ENCODE results near the gene KY. TPM values are rescaled to one million over a fixed set of nuclear protein-coding genes. Genes with fewer than 3 reads are reported as not detected.
A peak's percentile ranks its signal among the peaks of the same experiment; 100 is the strongest.

The KY gene
- total RNA-seq, 1 donor from 2014 or later: not detected

- no peak overlapping the region for H3K27ac Mint-ChIP-seq
- H3K4me1 Mint-ChIP-seq: no peaks in the 10 kb centered on the region
- no peak overlapping the region for H3K4me3 Mint-ChIP-seq
- DNase-seq: no peak
- intact Hi-C loops (cut with micrococcal nuclease): no loop called here
- no peaks in the 10 kb centered on the region for H3K27me3 Mint-ChIP-seq
- no peaks in the 10 kb centered on the region for H3K9me3 Mint-ChIP-seq
- no peaks in the 10 kb centered on the region for H3K36me3 Mint-ChIP-seq (ENCODE audit: low read depth)
Measured at GRCh38 chr3:134682196-134682880, 31.5 kb upstream of the KY start.

- intact Hi-C loops (cut with micrococcal nuclease): no loop called here
- no peaks in the 10 kb centered on the region for H3K4me1 Mint-ChIP-seq
- H3K27ac Mint-ChIP-seq: no peak overlapping the region
- H3K9me3 Mint-ChIP-seq: no peaks in the 10 kb centered on the region
- H3K4me3 Mint-ChIP-seq: no peak overlapping the region
- DNase-seq: no peak
- no peaks in the 10 kb centered on the region for H3K36me3 Mint-ChIP-seq (ENCODE audit: low read depth)
- no peaks in the 10 kb centered on the region for H3K27me3 Mint-ChIP-seq
Measured at GRCh38 chr3:134681522-134681900, 30.7 kb upstream of the KY start.

- intact Hi-C loops (cut with micrococcal nuclease): no loop called here
Measured at GRCh38 chr3:134680796-134681521, 30.1 kb upstream of the KY start.

GRCh38 chr3:134677987-134678308 lies 27.1 kb upstream of the KY start:
- no peak for DNase-seq

More at GRCh38 chr3:134680796-134681521, 30.1 kb upstream of the KY start:
- Mint-ChIP-seq H3K27me3 (no peaks in the 10 kb centered on the region), H3K36me3 (ENCODE audit: low read depth) (no peaks in the 10 kb centered on the region), H3K9me3 (no peaks in the 10 kb centered on the region), H3K4me1 (no peaks in the 10 kb centered on the region), H3K27ac (no peak overlapping the region), H3K4me3 (no peak overlapping the region)
- no peak for DNase-seq

GRCh38 chr3:134677196-134677986 lies 26.6 kb upstream of the KY start:
- peak; percentile 59 for DNase-seq
- Mint-ChIP-seq H3K4me1 (no peaks in the 10 kb centered on the region), H3K27ac (no peak overlapping the region), H3K27me3 (no peaks in the 10 kb centered on the region), H3K9me3 (peaks cover 24% of the 10 kb centered on the region), H3K4me3 (no peak overlapping the region), H3K36me3 (ENCODE audit: low read depth) (no peaks in the 10 kb centered on the region)
- intact Hi-C loops (cut with micrococcal nuclease): no loop called here

More at GRCh38 chr3:134677987-134678308, 27.1 kb upstream of the KY start:
- Mint-ChIP-seq H3K27ac (no peak overlapping the region), H3K36me3 (ENCODE audit: low read depth) (no peaks in the 10 kb centered on the region), H3K4me3 (no peak overlapping the region), H3K27me3 (no peaks in the 10 kb centered on the region), H3K9me3 (peaks cover 21% of the 10 kb centered on the region), H3K4me1 (no peaks in the 10 kb centered on the region)
- intact Hi-C loops (cut with micrococcal nuclease): no loop called here

- Mint-ChIP-seq H3K4me1 (no peaks in the 10 kb centered on the region), H3K9me3 (peaks cover 24% of the 10 kb centered on the region), H3K27ac (no peak overlapping the region), H3K4me3 (no peak overlapping the region), H3K36me3 (ENCODE audit: low read depth) (no peaks in the 10 kb centered on the region), H3K27me3 (peaks cover under 1% of the 10 kb centered on the region)
- DNase-seq: no peak
- intact Hi-C loops (cut with micrococcal nuclease): no loop called here
Measured at GRCh38 chr3:134675726-134676256, 25.0 kb upstream of the KY start.

GRCh38 chr3:134672571-134672970 lies 21.7 kb upstream of the KY start:
- intact Hi-C loops (cut with micrococcal nuclease): no loop called here
- no peaks in the 10 kb centered on the region for H3K36me3 Mint-ChIP-seq (ENCODE audit: low read depth)
- peaks cover 24% of the 10 kb centered on the region for H3K9me3 Mint-ChIP-seq

GRCh38 chr3:134667956-134668355 lies 17.1 kb upstream of the KY start:
- no peaks in the 10 kb centered on the region for H3K36me3 Mint-ChIP-seq (ENCODE audit: low read depth)

More at GRCh38 chr3:134672571-134672970, 21.7 kb upstream of the KY start:
- Mint-ChIP-seq H3K27me3 (peaks cover 2% of the 10 kb centered on the region), H3K4me1 (no peaks in the 10 kb centered on the region), H3K27ac (no peak overlapping the region), H3K4me3 (no peak overlapping the region)
- no peak for DNase-seq

GRCh38 chr3:134667406-134667805 lies 16.6 kb upstream of the KY start:
- no peaks in the 10 kb centered on the region for H3K9me3 Mint-ChIP-seq
- H3K4me3 Mint-ChIP-seq: no peak overlapping the region
- no peaks in the 10 kb centered on the region for H3K4me1 Mint-ChIP-seq
- no peaks in the 10 kb centered on the region for H3K36me3 Mint-ChIP-seq (ENCODE audit: low read depth)
- no peak overlapping the region for H3K27ac Mint-ChIP-seq
- intact Hi-C loops (cut with micrococcal nuclease): no loop called here
- no peak for DNase-seq
- H3K27me3 Mint-ChIP-seq: peaks cover 2% of the 10 kb centered on the region

More at GRCh38 chr3:134667956-134668355, 17.1 kb upstream of the KY start:
- Mint-ChIP-seq H3K27me3 (peaks cover 2% of the 10 kb centered on the region), H3K9me3 (peaks cover 3% of the 10 kb centered on the region), H3K4me1 (no peaks in the 10 kb centered on the region), H3K27ac (no peak overlapping the region), H3K4me3 (no peak overlapping the region)
- no peak for DNase-seq
- intact Hi-C loops (cut with micrococcal nuclease): no loop called here

- Mint-ChIP-seq H3K4me1 (no peaks in the 10 kb centered on the region), H3K36me3 (ENCODE audit: low read depth) (no peaks in the 10 kb centered on the region), H3K4me3 (no peak overlapping the region), H3K27ac (no peak overlapping the region), H3K9me3 (no peaks in the 10 kb centered on the region), H3K27me3 (peaks cover 2% of the 10 kb centered on the region)
- intact Hi-C loops (cut with micrococcal nuclease): no loop called here
- DNase-seq: no peak
Measured at GRCh38 chr3:134666885-134667284, 16.1 kb upstream of the KY start.

GRCh38 chr3:134666466-134666865 lies 15.6 kb upstream of the KY start:
- Mint-ChIP-seq H3K36me3 (ENCODE audit: low read depth) (no peaks in the 10 kb centered on the region), H3K4me3 (no peak overlapping the region), H3K27me3 (peaks cover 2% of the 10 kb centered on the region), H3K27ac (no peak overlapping the region), H3K9me3 (no peaks in the 10 kb centered on the region), H3K4me1 (no peaks in the 10 kb centered on the region)
- DNase-seq: no peak
- intact Hi-C loops (cut with micrococcal nuclease): no loop called here

- no peak for DNase-seq
- intact Hi-C loops (cut with micrococcal nuclease): no loop called here
- Mint-ChIP-seq H3K27ac (no peak overlapping the region), H3K27me3 (peaks cover 2% of the 10 kb centered on the region), H3K9me3 (no peaks in the 10 kb centered on the region), H3K36me3 (ENCODE audit: low read depth) (no peaks in the 10 kb centered on the region), H3K4me1 (no peaks in the 10 kb centered on the region), H3K4me3 (no peak overlapping the region)
Measured at GRCh38 chr3:134666052-134666451, 15.2 kb upstream of the KY start.

GRCh38 chr3:134665243-134665642 lies 14.4 kb upstream of the KY start:
- Mint-ChIP-seq H3K4me1 (no peaks in the 10 kb centered on the region), H3K27me3 (no peaks in the 10 kb centered on the region), H3K9me3 (no peaks in the 10 kb centered on the region), H3K27ac (no peak overlapping the region), H3K36me3 (ENCODE audit: low read depth) (no peaks in the 10 kb centered on the region), H3K4me3 (no peak overlapping the region)
- DNase-seq: no peak
- intact Hi-C loops (cut with micrococcal nuclease): no loop called here
